Mononuclear cell (primary cell): ENCODE results near the gene SLC7A10. TPM values are rescaled to one million over a fixed set of nuclear protein-coding genes. Genes with fewer than 3 reads are reported as not detected.
"Not testable (repeated sequence)": the region's sequence is repeated elsewhere in the genome, so short reads cannot be mapped to it uniquely, and the experiment has no call there.

Source experiments
- H3K27me3 ChIP-seq: 2 replicates; pipeline ENCODE4 v1.6.0; 2011; ENCODE audit warnings: low read length, control low read depth; ENCODE audit not compliant: insufficient read depth
- H3K4me1 ChIP-seq: 2 replicates; pipeline ENCODE4 v1.5.1; 2011; ENCODE audit warnings: mild to moderate bottlenecking, low read length, control low read depth; ENCODE audit not compliant: insufficient read depth
- H3K4me3 ChIP-seq: 2 replicates; pipeline ENCODE4 v1.5.1; 2011; ENCODE audit warnings: mild to moderate bottlenecking, low read length, moderate library complexity
- H3K9me3 ChIP-seq: 2 replicates; pipeline ENCODE4 v1.5.1; 2011; ENCODE audit warnings: low read depth, mild to moderate bottlenecking, control low read depth, low read length
- total RNA-seq: library from RNA; depleted of rRNA; stranded (reverse); fragments of >200 nt; gene quantifications from one replicate; pipeline ENCODE4 v1.2.3, GENCODE V29; 2012

Gene SLC7A10
- total RNA-seq, 1 donor, result not detected

DNA sequence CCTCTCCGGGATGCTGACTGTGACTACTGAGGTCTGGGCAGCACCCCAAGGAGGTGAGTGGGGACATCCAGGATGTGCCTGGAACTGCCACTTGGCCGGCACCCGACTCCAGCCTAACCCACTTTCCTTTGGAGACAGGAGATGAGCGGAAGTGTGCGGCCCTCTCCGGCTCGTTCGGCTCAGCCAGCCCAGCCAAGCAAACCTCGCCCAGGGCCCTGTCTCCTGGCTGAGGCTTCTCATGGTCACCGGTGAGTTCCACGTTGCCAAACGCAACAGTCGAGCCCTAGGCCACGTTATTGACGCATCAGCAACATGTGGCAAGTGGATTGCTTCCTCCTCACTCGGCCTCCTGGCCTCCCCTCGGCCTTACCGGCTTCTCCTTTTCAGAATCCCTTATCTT is 5.5 kb downstream of the SLC7A10 start:
- Histone ChIP-seq H3K4me3 (no peak overlapping the region), H3K4me1 (peaks cover 1% of the 10 kb centered on the region), H3K27me3 (peaks cover 11% of the 10 kb centered on the region), H3K9me3 (no peaks in the 10 kb centered on the region)

DNA sequence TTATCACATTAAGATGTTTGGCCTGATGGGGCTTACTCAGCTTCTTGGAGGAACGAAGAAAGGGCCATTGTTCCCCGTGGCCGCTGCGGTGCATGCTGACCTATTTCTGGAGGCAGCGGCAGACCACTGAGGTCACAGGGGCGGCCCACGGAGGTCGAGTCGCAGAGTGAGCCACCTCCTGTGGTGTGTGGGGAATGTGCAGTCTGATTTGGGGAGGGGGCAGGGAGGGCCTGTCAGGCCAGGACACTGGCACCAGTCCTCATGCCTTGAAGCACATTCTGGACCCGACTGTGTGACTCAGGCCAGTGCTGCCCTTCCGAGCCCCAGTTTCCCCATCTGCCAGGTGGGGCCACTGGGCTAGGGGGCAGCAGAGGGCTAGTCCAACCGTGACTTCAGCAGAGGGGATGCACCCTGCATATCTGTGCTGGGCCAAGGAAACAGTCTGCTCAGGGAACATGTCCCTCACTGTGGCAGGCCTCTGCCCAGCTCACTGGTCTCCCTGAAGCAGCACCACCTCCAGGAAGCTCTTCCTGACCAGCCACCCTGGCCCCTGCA is 6.3 kb downstream of the SLC7A10 start:
- no peak overlapping the region for H3K4me3 ChIP-seq
- peaks cover 3% of the 10 kb centered on the region for H3K27me3 ChIP-seq
- H3K4me1 ChIP-seq, result no peaks in the 10 kb centered on the region
- H3K9me3 ChIP-seq, result no peaks in the 10 kb centered on the region

DNA sequence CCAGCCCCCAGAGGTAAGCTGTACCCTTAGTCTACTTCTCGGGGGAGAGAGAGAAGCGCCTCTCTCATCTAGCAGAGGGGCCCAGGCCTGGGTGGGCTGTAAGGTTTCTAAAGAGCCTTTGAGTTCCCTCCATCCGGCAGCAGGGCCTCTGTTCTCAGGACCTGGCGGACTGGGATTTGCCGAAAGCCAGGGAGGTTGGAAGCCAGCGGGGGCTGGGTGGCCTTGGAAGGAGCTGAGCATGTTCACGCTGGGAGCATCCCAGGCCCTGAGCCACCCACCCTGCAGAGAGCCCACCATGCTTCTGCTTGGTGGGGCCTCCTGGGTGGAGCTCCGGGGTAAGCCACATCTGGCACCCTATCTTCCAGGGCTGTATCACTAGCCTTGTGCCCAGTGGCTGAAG is 7.8 kb downstream of the SLC7A10 start:
- Histone ChIP-seq H3K9me3 (no peaks in the 10 kb centered on the region), H3K4me3 (no peak overlapping the region), H3K4me1 (no peaks in the 10 kb centered on the region), H3K27me3 (no peaks in the 10 kb centered on the region)

DNA sequence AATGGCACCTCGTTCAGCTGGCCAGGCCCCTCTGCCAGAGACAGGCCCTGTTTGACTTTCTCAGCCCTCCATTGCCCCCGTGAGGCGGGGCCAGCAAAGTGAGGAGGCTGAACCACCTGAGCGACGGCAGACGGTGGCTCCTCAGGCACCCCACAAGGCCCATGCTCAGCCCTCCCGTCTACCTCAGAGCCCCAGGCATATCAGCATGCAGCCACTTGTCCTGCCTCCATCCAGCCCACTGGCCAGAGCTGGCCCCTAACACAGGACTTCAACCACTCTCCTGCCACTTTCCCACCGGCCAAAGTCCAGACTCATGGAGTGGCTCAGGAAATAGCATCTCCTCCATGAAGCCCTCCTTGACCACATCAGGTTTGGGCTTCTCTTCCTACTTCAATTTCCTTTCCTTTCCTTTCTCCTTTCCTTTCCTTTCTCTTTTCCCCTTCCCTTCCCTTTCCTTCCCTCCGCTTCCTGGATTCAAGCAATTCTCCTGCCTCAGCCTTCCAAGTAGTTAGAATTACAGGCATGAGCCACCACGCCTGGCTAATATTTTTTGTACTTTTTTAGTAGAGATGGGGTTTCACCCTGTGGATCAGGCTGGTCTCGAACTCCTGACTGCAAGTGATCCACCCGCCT is 9.3 kb downstream of the SLC7A10 start:
- H3K27me3 ChIP-seq, result no peaks in the 10 kb centered on the region
- no peaks in the 10 kb centered on the region for H3K9me3 ChIP-seq
- no peak overlapping the region for H3K4me3 ChIP-seq
- no peaks in the 10 kb centered on the region for H3K4me1 ChIP-seq

DNA sequence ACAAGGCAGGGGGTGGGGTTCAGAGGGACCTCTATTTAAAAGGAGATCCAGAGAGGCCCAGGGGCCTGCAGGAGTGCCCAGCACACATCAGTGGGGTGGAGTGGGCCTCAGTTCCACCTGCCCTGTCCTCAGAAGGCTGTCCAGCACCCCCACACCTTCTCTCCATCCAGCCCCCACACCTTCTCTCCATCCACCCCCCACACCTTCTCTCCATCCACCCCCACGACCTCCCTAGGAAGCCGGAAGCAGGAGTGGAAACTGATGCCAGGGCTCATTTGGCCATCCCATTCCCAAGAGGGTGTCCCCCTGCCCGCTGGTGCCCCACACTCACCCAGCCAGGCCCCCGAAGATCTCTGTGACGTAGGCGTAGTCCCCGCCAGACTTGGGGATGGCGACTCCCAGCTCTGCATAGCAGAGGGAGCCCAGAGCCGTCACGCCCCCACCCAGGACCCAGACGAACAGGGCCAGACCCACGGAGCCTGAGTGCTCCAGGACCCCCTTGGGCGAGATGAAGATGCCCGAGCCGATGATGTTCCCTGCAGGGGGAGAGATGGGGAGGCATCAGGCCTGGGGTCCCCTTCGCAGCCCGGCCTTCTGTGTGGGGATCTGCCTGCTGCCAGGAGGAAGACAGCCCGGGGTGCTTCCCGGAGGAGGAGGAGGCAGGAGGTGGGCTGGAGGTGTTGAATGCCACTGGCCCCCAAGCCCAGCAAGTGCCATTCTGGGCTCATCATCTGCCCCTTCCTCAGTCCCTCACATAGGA is 10.0 kb downstream of the SLC7A10 start:
- H3K9me3 ChIP-seq, result no peaks in the 10 kb centered on the region
- H3K27me3 ChIP-seq, result no peaks in the 10 kb centered on the region

DNA sequence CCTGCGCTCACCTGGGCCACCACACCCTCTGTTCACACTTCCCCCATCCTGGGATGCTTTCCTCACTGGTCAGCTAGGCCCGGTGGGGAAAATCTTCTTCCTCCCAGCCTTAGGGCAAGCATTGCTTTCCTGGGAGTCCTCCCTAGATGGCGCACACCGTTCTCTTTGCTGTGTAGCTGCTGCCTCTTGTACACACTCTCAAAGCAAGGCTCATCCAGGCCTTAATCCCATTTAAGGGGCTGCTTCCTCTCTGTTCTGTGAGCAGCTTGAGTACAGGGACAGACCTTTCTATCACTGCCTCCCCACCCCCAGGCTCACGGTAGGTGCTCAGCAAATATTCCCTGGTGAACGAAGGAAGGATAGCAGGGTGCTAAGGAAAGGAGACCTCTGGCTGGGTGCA is 11.1 kb downstream of the SLC7A10 start:
- no peaks in the 10 kb centered on the region for H3K9me3 ChIP-seq
- no peaks in the 10 kb centered on the region for H3K4me1 ChIP-seq
- no peaks in the 10 kb centered on the region for H3K27me3 ChIP-seq
- no peak overlapping the region for H3K4me3 ChIP-seq

More for the DNA sequence above, 10.0 kb downstream of the SLC7A10 start:
- Histone ChIP-seq H3K4me3 (no peak overlapping the region), H3K4me1 (no peaks in the 10 kb centered on the region)

DNA sequence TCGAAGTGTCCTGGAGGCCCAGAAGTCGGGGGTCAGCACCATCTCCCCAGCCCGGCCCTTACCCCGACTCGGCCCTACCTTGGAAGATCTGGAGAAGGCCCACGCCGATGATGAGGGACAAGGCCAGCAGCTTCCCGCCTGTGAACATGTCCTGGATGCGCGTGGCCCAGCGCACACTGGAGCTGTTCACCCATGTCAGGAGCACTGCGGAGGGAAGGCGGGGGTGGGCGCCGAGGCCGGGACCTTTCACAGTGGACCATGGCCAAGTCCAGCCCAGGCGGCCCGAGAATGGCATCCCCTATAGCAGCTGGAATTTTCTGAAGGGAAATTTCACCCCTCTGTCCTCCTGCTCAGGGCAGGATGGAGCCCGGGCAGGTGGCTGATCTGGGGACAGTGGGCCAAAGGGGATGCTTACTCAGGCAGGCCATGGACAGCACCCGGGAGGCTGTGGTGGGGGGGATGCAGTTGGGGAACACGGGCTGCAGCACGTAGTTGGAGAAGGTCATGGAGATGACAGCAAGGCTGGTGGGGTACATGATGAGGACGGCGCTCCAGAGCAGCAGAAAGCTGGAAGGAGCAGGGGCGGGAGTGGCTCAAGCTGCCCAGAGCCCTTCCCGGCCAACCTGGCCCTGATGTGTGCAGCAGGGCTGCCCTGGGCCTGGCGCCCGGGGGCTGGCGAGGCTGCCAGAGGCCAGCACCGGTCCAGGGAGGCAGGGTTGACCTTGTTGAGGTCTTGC is 13.0 kb downstream of the SLC7A10 start:
- Histone ChIP-seq H3K4me3 (no peak overlapping the region), H3K4me1 (no peaks in the 10 kb centered on the region), H3K9me3 (no peaks in the 10 kb centered on the region), H3K27me3 (no peaks in the 10 kb centered on the region)

DNA sequence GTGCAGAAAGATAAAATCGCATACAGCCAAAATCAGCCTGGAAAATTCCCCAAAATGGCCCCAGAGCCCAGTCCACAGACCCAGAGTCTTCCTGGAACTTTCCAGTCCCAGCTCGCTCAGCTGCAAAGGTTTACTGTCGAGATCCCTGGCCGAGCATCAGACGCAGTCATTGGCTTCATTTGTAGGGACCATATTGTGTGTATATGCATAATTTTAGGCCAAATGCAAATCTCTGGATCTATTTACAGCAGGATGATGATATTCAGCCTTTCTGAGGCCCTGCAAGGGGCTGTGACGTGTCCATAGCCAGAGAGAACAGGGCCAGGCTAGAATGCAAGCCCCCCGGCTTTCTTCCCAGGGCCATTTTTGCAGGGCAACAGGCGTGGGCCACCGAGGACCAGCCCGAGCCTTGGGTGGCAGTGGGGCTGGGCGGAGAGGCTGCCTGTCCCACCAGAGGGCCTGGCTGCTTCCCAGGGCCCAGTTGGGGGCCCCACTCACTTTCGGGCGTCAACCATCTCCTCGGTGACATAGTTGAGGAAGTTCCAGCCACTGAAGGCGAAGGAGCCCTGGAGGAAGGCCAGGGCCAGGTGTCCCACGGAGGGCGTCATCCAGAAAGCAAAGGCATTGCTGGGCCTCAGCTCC is 13.7 kb downstream of the SLC7A10 start:
- Histone ChIP-seq H3K9me3 (no peaks in the 10 kb centered on the region), H3K4me1 (no peaks in the 10 kb centered on the region), H3K27me3 (no peaks in the 10 kb centered on the region), H3K4me3 (no peak overlapping the region)

DNA sequence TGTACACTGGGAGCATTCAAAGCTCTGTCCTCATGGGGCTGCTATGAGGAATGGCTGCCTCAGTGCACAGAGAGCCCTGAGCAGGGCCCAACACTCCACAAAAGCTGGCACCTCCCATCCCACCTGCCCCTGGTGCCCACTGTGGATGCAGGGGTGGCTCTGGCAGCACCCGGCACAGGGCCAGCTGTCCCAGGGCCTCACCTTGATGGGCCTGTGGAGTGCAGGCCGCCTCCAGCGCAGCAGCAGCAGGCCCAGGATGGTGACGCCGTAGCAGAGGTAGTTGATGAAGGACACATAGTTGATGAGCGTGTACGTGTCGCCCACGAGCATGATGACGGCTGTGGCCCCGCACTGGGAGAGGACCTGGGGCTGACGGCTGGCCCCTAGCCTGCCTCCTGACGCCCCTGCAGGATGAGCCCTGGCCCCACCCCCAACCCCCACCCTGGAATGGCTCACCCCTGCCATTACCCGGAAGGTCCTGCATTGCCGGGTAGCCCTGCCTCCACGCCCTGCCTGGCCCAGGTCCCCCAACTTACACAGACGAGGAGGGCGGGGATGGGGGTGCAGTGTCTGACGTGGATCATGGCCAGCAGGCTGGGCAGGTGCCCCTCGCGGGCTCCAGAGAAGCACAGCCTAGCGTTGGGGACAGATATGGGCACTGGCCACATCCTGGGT is 15.2 kb downstream of the SLC7A10 start:
- H3K4me3 ChIP-seq, result no peak overlapping the region
- H3K9me3 ChIP-seq, result no peaks in the 10 kb centered on the region
- H3K4me1 ChIP-seq, result no peaks in the 10 kb centered on the region
- H3K27me3 ChIP-seq, result no peaks in the 10 kb centered on the region

DNA sequence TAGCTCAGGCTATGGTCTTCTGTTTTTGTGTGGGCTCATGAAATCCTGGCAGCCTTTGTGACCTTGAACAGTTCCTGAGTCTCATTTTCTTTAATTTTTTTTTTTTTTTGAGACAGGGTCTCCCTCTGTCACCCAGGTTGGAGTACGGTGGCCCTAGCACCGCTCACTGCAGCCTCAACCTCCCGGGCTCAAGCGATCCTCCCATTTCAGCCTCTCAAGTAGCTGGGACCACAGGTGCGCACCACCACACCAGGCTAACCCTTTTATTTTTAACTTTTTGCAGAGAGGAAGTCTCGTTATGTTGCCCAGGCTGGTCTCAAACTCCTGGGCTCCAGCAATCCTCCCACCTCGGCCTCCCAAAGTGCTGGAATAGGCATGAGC is 15.8 kb downstream of the SLC7A10 start:
- H3K4me3 ChIP-seq, H3K27me3 ChIP-seq, H3K9me3 ChIP-seq, H3K4me1 ChIP-seq: not testable (repeated sequence)

DNA sequence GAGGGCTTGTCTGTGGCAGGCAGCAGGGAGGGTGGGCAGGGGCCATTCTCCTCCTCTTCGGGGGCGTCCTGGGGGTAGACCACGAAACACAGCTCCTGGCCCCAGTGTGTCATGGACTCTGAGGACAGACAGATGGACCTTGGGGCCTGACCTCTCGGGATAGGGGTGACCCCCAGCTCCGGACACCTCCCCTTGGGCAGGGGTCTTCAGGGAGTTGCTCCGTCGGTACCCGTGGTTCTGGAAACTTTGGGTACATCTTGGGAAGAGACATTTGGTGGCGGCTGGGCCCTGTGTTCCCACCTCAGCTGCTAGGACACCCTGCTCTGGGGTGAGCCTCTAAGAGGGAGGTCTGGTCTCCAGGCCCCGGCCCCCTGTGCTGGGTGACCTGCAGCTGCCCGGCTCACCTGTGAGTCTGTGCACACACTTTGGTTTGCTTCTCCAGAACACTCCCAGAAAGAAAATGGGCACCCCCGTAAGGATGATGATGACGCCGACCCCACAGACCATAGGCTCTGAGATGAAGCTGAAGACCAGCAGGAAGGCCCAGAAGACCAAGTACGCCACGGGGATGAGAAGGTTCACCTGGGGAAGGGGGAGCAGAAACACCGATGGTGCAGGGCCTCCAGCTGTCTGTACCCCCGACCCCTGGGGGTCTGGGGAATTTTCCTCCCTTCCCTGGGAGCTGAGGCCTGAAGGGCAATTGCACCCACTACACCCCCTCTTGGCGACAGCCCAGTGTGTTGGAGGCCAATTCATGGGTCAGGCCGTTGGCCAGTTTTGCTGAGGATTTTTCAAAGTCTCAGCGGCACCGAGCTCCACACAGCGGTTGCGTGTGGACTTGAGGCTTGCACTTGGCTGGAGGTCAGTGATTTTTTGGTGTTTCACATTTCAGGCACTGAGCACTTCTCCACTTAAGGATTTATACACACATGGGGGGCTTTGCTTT is 16.5 kb downstream of the SLC7A10 start:
- Histone ChIP-seq H3K9me3 (no peaks in the 10 kb centered on the region), H3K4me1 (no peaks in the 10 kb centered on the region), H3K27me3 (no peaks in the 10 kb centered on the region), H3K4me3 (no peak overlapping the region)

DNA sequence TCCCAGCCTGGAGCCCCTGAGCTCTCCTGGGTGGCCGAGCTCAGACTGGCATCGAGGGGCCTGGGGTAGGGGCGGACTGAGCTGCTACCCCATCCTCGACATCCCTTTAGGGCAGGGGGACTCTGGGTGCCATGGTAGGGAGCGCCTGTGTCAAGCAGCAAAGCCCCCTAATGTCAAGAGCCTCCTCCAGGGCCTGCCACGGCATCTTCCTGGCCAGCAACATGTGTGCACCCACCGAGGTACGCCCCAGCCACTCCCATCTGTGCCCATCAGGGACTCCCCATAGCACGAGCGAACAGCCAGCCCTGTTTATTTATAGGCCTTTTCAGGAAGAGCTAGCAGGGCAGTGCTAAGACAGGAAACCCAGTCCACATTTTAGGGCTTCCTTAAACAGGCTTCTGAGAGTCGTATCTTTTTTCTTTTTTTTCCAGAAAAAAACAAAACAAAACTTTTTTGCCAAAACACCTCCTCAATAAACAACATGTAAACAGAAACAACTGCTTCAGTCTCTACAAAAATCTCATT is 17.2 kb downstream of the SLC7A10 start:
- no peaks in the 10 kb centered on the region for H3K4me1 ChIP-seq
- no peak overlapping the region for H3K4me3 ChIP-seq
- no peaks in the 10 kb centered on the region for H3K27me3 ChIP-seq
- H3K9me3 ChIP-seq, result no peaks in the 10 kb centered on the region

DNA sequence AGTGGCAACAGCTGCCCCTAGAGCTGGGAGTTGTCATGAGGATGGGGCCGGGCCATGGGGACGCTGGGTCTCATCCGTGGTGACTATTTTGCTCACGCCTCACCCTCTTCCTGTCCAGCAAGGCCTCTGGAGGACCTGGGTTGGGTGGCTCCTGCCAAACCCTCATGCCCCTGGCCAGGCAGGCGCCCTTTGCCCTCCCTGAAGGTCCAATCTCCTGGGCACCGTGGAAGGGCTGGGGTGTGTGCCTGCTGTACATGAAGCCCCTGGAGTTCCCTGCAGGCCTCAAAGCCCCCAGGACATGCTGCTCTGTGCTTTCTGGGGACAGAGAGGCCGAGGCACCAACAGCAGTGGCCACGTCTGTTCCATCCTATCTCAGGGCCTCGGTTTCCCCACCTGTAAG is 17.7 kb downstream of the SLC7A10 start:
- H3K4me3 ChIP-seq, result no peak overlapping the region
- no peaks in the 10 kb centered on the region for H3K4me1 ChIP-seq
- no peaks in the 10 kb centered on the region for H3K9me3 ChIP-seq
- no peaks in the 10 kb centered on the region for H3K27me3 ChIP-seq
